ENCODE data around the gene HOXC4.

- no peak for TF ChIP-seq NR3C1 (IDR thresholded peaks at IDR 0.05)
- no peak for TF ChIP-seq HMGXB4 (CRISPR knock-in tag; IDR thresholded peaks at IDR 0.05; ENCODE audit: borderline replicate concordance)
- no peak for TF ChIP-seq CTCF (IDR thresholded peaks at IDR 0.05)
- no peak for TF ChIP-seq FOSL2 (IDR thresholded peaks at IDR 0.05)
- no peak for TF ChIP-seq FOSL2 (CRISPR knock-in tag; IDR thresholded peaks at IDR 0.05)
- no peak for TF ChIP-seq USF2 (IDR thresholded peaks at IDR 0.05)
- no peak for TF ChIP-seq TFCP2L1 (CRISPR knock-in tag; IDR thresholded peaks at IDR 0.05)
- no peak for TF ChIP-seq CEBPB (IDR thresholded peaks at IDR 0.05)
These were observed 9.1 kb upstream of the HOXC4 start for GRCh38 chr12:54044425-54045103.

All from A549 (cell line).